Neural cell (in vitro differentiated cells): Measurements from ENCODE around the gene ZNF628. TPM values are rescaled to one million over a fixed set of nuclear protein-coding genes. Genes with fewer than 3 reads are reported as not detected.
A peak's percentile ranks its signal among the peaks of the same experiment; 100 is the strongest.

Source experiments
- H2AFZ ChIP-seq: fragments of 200-600, 300-800 bp; sonication (generic), shearing (Covaris generic); 2 replicates; pipeline ENCODE4 v1.6.0; 2014; ENCODE audit warnings: low read depth, mild to moderate bottlenecking, antibody characterized with exemption, low read length, moderate library complexity
- H3F3A ChIP-seq: fragments of 200-600 bp; shearing (Covaris generic); 2 replicates; pipeline ENCODE4 v1.6.1; 2016; ENCODE audit warnings: mild to moderate bottlenecking, moderate library complexity, mixed read lengths, antibody characterized with exemption, low read length; ENCODE audit not compliant: insufficient read depth, poor library complexity, severe bottlenecking
- H3K27ac ChIP-seq: fragments of 200-600, 300-800 bp; sonication (generic), shearing (Covaris generic); 2 replicates; pipeline ENCODE4 v1.5.1; 2014; ENCODE audit warnings: mild to moderate bottlenecking, low read length, moderate library complexity
- H3K27me3 ChIP-seq: fragments of 300-800, 200-600 bp; sonication (generic), shearing (Covaris generic); 2 replicates; pipeline ENCODE4 v1.6.0; 2014; ENCODE audit warnings: mild to moderate bottlenecking, low read depth, low read length, moderate library complexity; ENCODE audit not compliant: insufficient read depth
- H3K36me3 ChIP-seq: fragments of 300-800, 200-600 bp; sonication (generic), shearing (Covaris generic); 2 replicates; pipeline ENCODE4 v1.5.1; 2014; ENCODE audit warnings: mild to moderate bottlenecking, antibody characterized with exemption, low read length, moderate library complexity; ENCODE audit not compliant: insufficient read depth
- H3K4me2 ChIP-seq: fragments of 300-800, 200-600 bp; sonication (generic), shearing (Covaris generic); 2 replicates; pipeline ENCODE4 v1.6.0; 2014; ENCODE audit warnings: mild to moderate bottlenecking, low read length
- H3K4me3 ChIP-seq: fragments of 300-800, 200-600 bp; sonication (generic), shearing (Covaris generic); 2 replicates; pipeline ENCODE4 v1.5.1; 2014; ENCODE audit warnings: mild to moderate bottlenecking, low read length, moderate library complexity
- H3K79me2 ChIP-seq: fragments of 200-600 bp; shearing (Covaris generic); replicated peaks from 2 replicates; pipeline ENCODE4 v1.6.0; 2014; ENCODE audit warnings: mild to moderate bottlenecking, low read length, moderate library complexity; ENCODE audit not compliant: insufficient read depth
- H3K9ac ChIP-seq: fragments of 300-800, 200-600 bp; sonication (generic), shearing (Covaris generic); 2 replicates; pipeline ENCODE4 v1.6.1; 2016; ENCODE audit warnings: mild to moderate bottlenecking, low read length, mixed read lengths
- H3K9me2 ChIP-seq: fragments of 200-600 bp; shearing (Covaris generic); 2 replicates; pipeline ENCODE4 v1.6.1; 2016; ENCODE audit warnings: mild to moderate bottlenecking, low read length, mixed read lengths; ENCODE audit not compliant: insufficient read depth
- H3K9me3 ChIP-seq: fragments of 200-600, 300-800 bp; sonication (generic), shearing (Covaris generic); 2 replicates; pipeline ENCODE4 v1.6.1; 2016; ENCODE audit warnings: mild to moderate bottlenecking, mixed run types, low read length, moderate library complexity, mixed read lengths
- H4K20me1 ChIP-seq: fragments of 200-600 bp; shearing (Covaris generic); 2 replicates; pipeline ENCODE4 v1.6.1; 2016; ENCODE audit warnings: mild to moderate bottlenecking, mixed run types; ENCODE audit not compliant: insufficient read depth
- EP300 ChIP-seq: fragments of 450-650 bp; conservative IDR thresholded peaks from 2 replicates; pipeline ENCODE4 v1.6.1; 2014; ENCODE audit warnings: antibody characterized with exemption, mild to moderate bottlenecking, moderate library complexity; ENCODE audit not compliant: poor library complexity, severe bottlenecking
- EZH2 ChIP-seq: fragments of 200-600, 300-800 bp; shearing (Covaris generic), sonication (generic); IDR thresholded peaks from 2 replicates; pipeline ENCODE4 v1.6.1; 2014; ENCODE audit warnings: antibody characterized with exemption, low read length, borderline replicate concordance, mild to moderate bottlenecking; ENCODE audit not compliant: insufficient read depth, poor library complexity, severe bottlenecking
- MXI1 ChIP-seq: fragments of 450-650 bp; conservative IDR thresholded peaks from 2 replicates; pipeline ENCODE4 v1.6.1; 2014; ENCODE audit warnings: antibody characterized with exemption, mild to moderate bottlenecking; ENCODE audit not compliant: poor library complexity, severe bottlenecking
- POLR2AphosphoS5 ChIP-seq: IDR thresholded peaks from 2 replicates; pipeline ENCODE4 v1.6.1; 2012
- RAD21 ChIP-seq: fragments of 450-650 bp; conservative IDR thresholded peaks from 2 replicates; pipeline ENCODE4 v1.6.1; 2014; ENCODE audit warnings: antibody characterized with exemption, mild to moderate bottlenecking, moderate library complexity
- SMC3 ChIP-seq: fragments of 450-650 bp; conservative IDR thresholded peaks from 2 replicates; pipeline ENCODE4 v1.6.1; 2014; ENCODE audit warnings: antibody characterized with exemption, mild to moderate bottlenecking, moderate library complexity; ENCODE audit not compliant: poor library complexity
- TAF1 ChIP-seq: IDR thresholded peaks from 2 replicates; pipeline ENCODE4 v1.6.1; 2012; ENCODE audit warnings: low read depth
- polyA minus RNA-seq: library from RNA; depleted of rRNA, polyadenylated mRNA; stranded (reverse); fragments of >200 nt; gene quantifications from 2 replicates; pipeline ENCODE4 v1.2.3, GENCODE V29; 2014
- polyA plus RNA-seq: library from polyadenylated mRNA; depleted of rRNA; stranded (reverse); fragments of >200 nt; gene quantifications from 2 replicates; pipeline ENCODE4 v1.2.3, GENCODE V29; 2014
- TF ChIP-seq, protein P1 (sequence below): fragments of 450-650 bp; IDR thresholded peaks from 2 replicates; pipeline ENCODE4 v1.5.1; 2014; ENCODE audit warnings: antibody characterized with exemption, mild to moderate bottlenecking, moderate library complexity; ENCODE audit not compliant: poor library complexity, severe bottlenecking
- TF ChIP-seq, protein P2 (sequence below): IDR thresholded peaks from 2 replicates; pipeline ENCODE4 v1.6.1; 2012; ENCODE audit warnings: borderline replicate concordance

The ZNF628 gene
- 0.37 and 0.68 TPM in 2 replicates for polyA plus RNA-seq
- polyA minus RNA-seq = 1.5 and 1.9 TPM in 2 replicates

DNA sequence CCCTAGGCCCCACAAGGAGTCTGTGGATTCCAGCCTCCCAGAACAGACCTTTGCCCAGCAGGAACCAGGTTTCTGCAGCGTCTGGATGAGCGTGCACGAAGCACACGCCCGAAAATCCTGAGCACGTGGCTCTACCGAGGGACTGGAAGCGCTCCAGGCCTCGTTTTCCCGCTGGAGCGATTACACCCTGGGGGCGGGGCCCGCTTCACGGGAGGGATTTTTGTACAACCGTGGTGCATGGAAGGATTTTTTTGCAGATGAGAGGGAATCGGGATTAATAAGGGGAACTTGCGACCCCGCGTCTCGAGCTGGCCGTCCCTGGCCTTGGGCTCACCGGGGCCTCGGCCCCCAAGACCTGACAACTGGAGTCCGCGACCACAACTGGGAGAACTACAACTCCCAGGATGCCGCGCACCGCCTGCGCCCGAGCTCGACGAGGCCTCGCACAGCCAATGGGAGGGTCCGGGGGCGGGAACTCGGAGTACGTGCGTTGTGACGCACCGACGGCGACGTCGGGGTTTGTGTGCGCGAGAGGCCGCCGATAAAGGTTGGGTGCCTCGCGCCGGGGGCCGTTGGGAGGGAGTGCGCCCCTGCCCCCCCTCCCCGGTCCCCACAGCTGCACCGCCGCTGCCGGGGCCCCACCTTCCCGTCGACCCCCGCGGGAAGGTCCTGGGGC is at the start of gene ZNF628:
TSS of gene ZNF628 (plus strand) at position 518 of the 676 bp plus-strand sequence. CDS start 3,294 bp downstream, outside the sequence.
- Histone ChIP-seq H2AFZ (peak within 1 kb of the TSS; percentile 71), H3K4me2 (peak within 1 kb of the TSS; percentile 94), H4K20me1 (no peaks in the 10 kb centered on the region), H3F3A (no peaks in the 10 kb centered on the region), H3K9ac (peak within 1 kb of the TSS; percentile 77), H3K9me3 (no peaks in the 10 kb centered on the region), H3K4me3 (peak within 1 kb of the TSS; percentile 66), H3K27me3 (no peaks in the 10 kb centered on the region), H3K9me2 (no peaks in the 10 kb centered on the region), H3K79me2 (peaks cover 8% of the 10 kb centered on the region), H3K36me3 (no peaks in the 10 kb centered on the region), H3K27ac (peak within 1 kb of the TSS; percentile 98)
- TF ChIP-seq RAD21 = peak; percentile 21
- peak; percentile 92 for TF ChIP-seq MXI1
- TF ChIP-seq, protein P1, sequence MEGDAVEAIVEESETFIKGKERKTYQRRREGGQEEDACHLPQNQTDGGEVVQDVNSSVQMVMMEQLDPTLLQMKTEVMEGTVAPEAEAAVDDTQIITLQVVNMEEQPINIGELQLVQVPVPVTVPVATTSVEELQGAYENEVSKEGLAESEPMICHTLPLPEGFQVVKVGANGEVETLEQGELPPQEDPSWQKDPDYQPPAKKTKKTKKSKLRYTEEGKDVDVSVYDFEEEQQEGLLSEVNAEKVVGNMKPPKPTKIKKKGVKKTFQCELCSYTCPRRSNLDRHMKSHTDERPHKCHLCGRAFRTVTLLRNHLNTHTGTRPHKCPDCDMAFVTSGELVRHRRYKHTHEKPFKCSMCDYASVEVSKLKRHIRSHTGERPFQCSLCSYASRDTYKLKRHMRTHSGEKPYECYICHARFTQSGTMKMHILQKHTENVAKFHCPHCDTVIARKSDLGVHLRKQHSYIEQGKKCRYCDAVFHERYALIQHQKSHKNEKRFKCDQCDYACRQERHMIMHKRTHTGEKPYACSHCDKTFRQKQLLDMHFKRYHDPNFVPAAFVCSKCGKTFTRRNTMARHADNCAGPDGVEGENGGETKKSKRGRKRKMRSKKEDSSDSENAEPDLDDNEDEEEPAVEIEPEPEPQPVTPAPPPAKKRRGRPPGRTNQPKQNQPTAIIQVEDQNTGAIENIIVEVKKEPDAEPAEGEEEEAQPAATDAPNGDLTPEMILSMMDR = no peak
- peak; percentile 73 for TF ChIP-seq TAF1
- TF ChIP-seq SMC3 = no peak
- TF ChIP-seq EP300 = peak; percentile 54
- TF ChIP-seq, protein P2, sequence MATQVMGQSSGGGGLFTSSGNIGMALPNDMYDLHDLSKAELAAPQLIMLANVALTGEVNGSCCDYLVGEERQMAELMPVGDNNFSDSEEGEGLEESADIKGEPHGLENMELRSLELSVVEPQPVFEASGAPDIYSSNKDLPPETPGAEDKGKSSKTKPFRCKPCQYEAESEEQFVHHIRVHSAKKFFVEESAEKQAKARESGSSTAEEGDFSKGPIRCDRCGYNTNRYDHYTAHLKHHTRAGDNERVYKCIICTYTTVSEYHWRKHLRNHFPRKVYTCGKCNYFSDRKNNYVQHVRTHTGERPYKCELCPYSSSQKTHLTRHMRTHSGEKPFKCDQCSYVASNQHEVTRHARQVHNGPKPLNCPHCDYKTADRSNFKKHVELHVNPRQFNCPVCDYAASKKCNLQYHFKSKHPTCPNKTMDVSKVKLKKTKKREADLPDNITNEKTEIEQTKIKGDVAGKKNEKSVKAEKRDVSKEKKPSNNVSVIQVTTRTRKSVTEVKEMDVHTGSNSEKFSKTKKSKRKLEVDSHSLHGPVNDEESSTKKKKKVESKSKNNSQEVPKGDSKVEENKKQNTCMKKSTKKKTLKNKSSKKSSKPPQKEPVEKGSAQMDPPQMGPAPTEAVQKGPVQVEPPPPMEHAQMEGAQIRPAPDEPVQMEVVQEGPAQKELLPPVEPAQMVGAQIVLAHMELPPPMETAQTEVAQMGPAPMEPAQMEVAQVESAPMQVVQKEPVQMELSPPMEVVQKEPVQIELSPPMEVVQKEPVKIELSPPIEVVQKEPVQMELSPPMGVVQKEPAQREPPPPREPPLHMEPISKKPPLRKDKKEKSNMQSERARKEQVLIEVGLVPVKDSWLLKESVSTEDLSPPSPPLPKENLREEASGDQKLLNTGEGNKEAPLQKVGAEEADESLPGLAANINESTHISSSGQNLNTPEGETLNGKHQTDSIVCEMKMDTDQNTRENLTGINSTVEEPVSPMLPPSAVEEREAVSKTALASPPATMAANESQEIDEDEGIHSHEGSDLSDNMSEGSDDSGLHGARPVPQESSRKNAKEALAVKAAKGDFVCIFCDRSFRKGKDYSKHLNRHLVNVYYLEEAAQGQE = peak; percentile 60
- peak; percentile 95 for TF ChIP-seq POLR2AphosphoS5

DNA sequence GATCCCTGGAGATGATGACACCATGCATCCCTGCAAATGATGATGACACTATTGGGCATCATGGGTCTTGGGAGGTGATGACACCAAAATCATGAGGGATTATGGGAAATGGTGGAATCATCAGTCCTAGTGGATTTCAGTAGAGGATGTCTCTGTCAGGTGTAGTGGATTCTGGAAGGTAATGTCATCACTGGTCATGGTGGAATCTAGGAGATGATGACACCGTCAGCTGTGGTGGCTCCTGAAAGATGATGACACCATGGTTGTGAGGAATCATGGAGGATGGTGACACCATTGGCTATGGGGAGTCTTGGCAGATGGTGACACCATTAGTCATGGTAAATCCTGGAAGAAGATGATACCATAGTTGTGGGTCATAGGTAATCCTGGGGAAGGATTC is 45.2 kb upstream of the ZNF628 start:
- Histone ChIP-seq H3K9me3 (no peaks in the 10 kb centered on the region), H3K4me2 (no peak overlapping the region), H3K27ac (no peak overlapping the region), H3K79me2 (no peaks in the 10 kb centered on the region), H4K20me1 (no peaks in the 10 kb centered on the region), H3K9me2 (no peaks in the 10 kb centered on the region), H3K27me3 (no peaks in the 10 kb centered on the region), H3K9ac (no peak overlapping the region), H3K36me3 (peaks cover 25% of the 10 kb centered on the region), H3F3A (no peaks in the 10 kb centered on the region), H3K4me3 (no peak overlapping the region), H2AFZ (no peak overlapping the region)
- no peak for TF ChIP-seq EP300
- TF ChIP-seq, protein P1 = no peak
- TF ChIP-seq RAD21 = no peak
- TF ChIP-seq SMC3 = no peak
- no peak for TF ChIP-seq EZH2
